Epithelial cell of esophagus (primary cell): ENCODE data around the gene LENG8.

Source experiments
- DNase-seq: peaks from one replicate; pipeline ENCODE4 v3.0.0; 2010; ENCODE audit warnings: low read depth
- H3K4me3 ChIP-seq: 2 replicates; pipeline ENCODE4 v1.5.1; 2011; ENCODE audit warnings: mild to moderate bottlenecking, low read length, control low read depth
- TF ChIP-seq, protein P1 (sequence below): IDR thresholded peaks from 2 replicates; pipeline ENCODE4 v1.5.1; 2011; ENCODE audit warnings: low read depth, mild to moderate bottlenecking, low read length, control low read depth, inconsistent platforms; ENCODE audit not compliant: insufficient read depth; ENCODE audit errors: missing control alignments

Gene LENG8

DNA sequence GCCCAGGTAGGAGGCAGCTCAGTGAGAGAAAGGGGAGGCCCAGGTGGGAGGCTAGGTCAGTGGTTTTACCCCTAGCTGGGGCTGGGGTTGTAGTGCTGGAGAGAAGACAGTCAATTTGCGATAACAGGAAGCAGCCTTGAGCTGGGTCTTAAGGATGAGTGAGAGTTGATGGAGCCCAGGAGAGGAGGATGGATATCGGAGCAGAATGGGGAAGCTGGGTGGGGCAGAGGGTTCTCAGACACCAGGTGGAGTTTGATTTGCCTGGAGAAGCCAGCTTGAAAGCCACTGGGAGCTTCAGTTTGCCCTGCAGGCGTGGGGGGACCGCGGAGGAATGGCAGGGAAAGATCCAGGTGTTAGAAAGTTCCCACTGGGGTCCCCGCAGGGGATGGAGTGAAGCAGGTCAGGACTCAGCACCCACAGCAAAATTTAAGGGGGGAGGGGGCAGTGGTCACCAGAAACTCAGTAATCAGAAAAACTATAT lies 24.9 kb downstream of the LENG8 start:
- TF ChIP-seq, protein P1, sequence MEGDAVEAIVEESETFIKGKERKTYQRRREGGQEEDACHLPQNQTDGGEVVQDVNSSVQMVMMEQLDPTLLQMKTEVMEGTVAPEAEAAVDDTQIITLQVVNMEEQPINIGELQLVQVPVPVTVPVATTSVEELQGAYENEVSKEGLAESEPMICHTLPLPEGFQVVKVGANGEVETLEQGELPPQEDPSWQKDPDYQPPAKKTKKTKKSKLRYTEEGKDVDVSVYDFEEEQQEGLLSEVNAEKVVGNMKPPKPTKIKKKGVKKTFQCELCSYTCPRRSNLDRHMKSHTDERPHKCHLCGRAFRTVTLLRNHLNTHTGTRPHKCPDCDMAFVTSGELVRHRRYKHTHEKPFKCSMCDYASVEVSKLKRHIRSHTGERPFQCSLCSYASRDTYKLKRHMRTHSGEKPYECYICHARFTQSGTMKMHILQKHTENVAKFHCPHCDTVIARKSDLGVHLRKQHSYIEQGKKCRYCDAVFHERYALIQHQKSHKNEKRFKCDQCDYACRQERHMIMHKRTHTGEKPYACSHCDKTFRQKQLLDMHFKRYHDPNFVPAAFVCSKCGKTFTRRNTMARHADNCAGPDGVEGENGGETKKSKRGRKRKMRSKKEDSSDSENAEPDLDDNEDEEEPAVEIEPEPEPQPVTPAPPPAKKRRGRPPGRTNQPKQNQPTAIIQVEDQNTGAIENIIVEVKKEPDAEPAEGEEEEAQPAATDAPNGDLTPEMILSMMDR: no peak
- no peak for DNase-seq
- H3K4me3 ChIP-seq: no peak overlapping the region

DNA sequence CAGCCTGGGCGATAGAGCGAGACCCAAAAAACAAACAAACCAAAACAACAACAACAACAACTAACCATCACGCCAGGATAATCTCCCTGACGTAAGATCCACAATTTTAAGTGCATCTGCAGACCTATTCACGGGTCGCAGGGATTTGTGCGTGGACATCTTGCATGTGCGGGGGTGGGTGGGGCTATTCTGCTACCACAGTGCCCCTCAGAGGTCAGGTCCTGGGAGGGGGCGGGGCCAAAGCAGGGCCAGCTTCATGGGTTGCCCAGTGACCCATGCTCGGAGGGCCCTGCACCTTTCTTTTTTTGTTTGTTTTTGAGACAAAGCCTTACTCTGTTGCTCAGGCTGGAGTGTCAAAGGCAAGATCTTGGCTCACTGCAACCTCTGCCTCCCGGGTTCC lies 26.7 kb downstream of the LENG8 start:
- H3K4me3 ChIP-seq: no peak overlapping the region
- no peak for DNase-seq
- TF ChIP-seq, protein P1: no peak

DNA sequence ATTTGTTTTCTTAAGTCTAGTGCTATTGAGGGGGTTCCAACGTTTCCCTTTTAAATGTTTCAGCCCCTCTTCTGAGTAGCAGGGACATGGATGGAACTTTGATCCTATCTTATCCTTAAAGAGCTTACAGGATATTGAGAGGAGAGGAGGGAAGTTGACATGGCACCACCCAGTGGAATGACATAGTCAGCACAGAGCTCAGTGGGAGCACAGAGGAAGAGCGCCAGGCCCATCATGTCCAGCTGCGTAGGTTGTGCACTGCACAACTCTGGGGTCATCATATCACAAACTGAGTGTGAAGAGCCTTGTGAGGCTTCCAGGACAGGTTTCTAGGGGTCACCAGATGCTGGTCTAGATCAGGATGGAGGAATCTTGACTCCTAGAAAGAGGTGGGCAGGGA lies 28.7 kb downstream of the LENG8 start:
- TF ChIP-seq, protein P1: peak; percentile 10
- DNase-seq: no peak
- H3K4me3 ChIP-seq: no peak overlapping the region

DNA sequence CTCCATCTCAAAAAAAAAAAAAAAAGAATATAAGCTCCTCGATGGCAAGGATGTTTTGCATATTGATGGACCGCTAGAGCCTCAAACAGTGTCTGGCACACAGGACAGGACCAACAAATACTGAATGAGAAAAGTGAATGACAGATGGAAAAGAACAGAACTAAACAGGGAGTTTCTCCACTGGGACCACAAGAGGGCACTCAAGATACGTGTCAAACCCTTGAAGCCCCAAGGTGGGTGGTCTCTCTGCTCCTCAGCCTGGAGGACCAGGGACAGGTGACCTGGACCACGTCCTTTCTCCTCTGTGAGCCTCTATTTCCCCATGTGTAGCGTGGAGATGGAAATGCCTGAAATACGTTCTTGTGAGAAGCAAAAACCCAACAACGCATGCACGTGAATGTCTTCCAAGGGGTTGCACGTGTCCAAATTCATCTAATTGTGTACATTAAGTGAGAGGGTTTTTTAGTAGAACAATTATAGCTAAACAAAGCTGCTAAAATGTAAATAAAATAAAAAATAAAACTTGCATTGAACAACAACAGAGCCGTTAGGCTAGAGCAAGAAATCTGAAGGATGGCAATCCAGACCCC lies 29.8 kb downstream of the LENG8 start:
- peak; percentile 57 for DNase-seq
- no peak overlapping the region for H3K4me3 ChIP-seq
- TF ChIP-seq, protein P1: peak; percentile 72

DNA sequence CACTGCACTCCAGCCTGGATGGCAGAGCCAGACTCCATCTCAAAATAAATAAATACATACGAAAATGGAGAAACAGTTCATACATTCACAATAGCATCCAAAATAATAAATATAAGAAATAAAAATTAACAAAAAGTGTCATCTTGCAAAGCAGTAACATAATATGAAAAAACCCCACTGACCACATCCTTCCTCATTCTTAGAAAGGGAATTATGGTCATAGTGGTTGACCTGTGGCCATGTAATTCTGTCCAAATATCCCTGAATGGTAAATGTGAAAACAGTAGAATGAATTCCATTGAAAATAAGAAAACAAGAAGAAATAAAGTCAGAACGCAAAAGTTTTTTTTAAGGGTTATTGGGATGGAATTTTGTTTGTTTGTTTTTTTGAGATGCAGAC lies 31.1 kb downstream of the LENG8 start:
- DNase-seq: no peak
- TF ChIP-seq, protein P1: no peak
- H3K4me3 ChIP-seq: no peak overlapping the region

DNA sequence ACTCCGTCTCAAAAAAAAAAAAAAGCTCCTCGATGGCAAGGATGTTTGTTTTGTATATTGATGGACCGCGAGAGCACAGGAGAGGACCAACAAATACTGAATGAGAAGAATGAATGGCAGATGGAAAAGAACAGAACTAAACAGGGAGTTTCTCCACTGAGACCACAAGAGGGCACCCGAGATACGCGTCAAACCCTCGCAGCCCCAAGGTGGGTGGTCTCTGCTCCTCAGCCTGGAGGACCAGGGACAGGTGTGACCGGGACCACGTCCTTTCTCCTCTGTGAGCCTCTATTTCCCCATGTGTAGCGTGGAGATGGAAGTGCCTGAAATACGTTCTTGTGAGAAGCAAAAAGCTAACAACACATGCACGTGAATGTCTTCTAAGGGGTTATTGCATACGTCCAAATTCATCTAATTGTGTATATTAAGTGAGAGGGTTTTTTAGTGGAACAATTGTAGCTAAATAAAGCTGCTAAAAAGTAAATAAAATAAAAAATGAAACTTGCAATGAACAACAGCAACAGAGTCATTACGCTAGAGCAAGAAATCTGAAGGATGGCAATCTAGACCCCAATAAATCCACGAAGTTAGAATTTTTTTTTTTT lies 32.4 kb downstream of the LENG8 start:
- TF ChIP-seq, protein P1: peak; percentile 81
- H3K4me3 ChIP-seq: no peak overlapping the region
- DNase-seq: peak; percentile 46

DNA sequence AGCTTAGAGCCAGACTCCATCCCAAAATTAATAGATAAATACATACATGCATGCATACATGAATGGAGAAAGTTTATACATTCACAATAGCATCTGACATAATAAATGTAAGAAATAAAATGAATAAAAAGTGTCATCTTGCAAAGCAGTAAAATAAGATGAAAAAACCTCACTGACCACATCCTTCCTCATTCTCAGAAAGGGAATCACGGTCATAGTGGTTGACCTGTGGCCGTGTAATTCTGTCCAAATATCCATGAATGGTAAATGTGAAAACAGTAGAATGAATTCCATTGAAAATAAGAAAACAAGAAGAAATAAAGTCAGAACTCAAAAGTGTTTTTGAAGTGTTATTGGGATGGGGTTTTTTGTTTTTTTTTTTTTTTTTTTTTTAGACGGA lies 33.9 kb downstream of the LENG8 start:
- no peak overlapping the region for H3K4me3 ChIP-seq
- no peak for DNase-seq
- TF ChIP-seq, protein P1: no peak
